ENCODE results near the gene HIVEP2. TPM values are rescaled to one million over a fixed set of nuclear protein-coding genes. Genes with fewer than 3 reads are reported as not detected.

HIVEP2 gene
- total RNA-seq, 1 experiment from 2014 or later, result 4.2 TPM

DNA sequence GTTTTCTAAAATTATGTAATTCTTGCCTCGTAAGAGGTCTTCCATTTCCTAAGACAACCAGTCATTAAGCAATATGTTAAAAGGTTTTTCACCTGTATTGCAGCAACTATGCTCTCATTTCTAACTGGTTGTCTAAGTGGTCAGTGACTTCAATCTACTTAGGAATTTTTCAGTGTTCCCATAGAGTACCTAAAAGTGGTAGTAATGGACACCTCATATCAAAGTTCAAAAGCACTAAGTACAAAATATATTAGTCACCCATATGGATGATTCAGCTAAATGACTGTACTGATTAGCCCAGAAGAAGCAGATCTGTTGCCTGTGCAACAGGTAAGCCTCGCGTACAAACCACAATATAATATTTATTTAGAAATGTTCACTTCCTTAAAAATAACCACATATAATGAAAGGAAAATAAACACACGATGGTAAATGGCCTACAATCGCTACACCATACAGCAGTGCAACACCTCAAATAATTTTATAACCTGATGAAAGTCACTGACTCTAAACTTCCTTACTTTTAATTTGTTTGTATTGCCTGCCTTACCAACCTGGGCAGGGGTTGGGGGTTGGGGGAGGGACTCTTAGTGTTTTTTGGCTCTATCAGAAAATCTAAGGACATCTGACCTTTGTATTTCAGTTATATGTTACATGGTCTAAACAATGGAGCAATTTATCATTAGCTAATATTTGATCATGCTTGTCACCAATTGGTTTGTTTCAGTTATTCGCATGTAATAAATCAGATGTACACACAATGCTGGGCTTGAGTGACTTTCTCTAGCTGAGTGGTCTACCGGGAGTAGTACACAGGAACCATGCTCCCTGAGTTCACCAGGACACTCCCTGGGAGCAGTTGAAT is 105.9 kb downstream of the HIVEP2 start:
- WGBS (ENCODE audit: extremely low coverage, insufficient read length, low lambda C conversion rate), result no CpG with 5 or more reads among the region's 7 CpGs
- Histone ChIP-seq H2AK5ac (ENCODE audit: insufficient read length, low read length) (no peak overlapping the region), H4K5ac (ENCODE audit: insufficient read length, low read depth, low read length) (no peak overlapping the region), H2AFZ (ENCODE audit: low read length) (no peak overlapping the region), H4K91ac (ENCODE audit: insufficient read length, low read depth, low read length) (no peak overlapping the region), H2BK12ac (ENCODE audit: insufficient read length, low read depth, low read length) (no peak overlapping the region), H3T11ph (ENCODE audit: low read length) (no peak overlapping the region), H2BK120ac (ENCODE audit: low read depth, low read length, poor library complexity, severe bottlenecking) (no peak overlapping the region), H3K4me1 (ENCODE audit: insufficient read depth, low read length) (peaks cover 3% of the 10 kb centered on the region; the same call in 1 of the 2 replicates), H3K27ac (ENCODE audit: insufficient read length, low read depth, low read length) (no peak overlapping the region), H3K14ac (ENCODE audit: insufficient read depth, low read length) (no peak overlapping the region), H3K9me3 (ENCODE audit: control insufficient read depth, low read depth, low read length) (no peaks in the 10 kb centered on the region), H3K27me3 (ENCODE audit: insufficient read depth, low read length) (no peaks in the 10 kb centered on the region), H3K18ac (ENCODE audit: insufficient read length, low read depth, low read length) (no peak overlapping the region), H4K8ac (replicated peaks; ENCODE audit: insufficient read length, low read depth, low read length) (no peak overlapping the region), H3K23me2 (ENCODE audit: insufficient read length, low read depth, low read length, poor library complexity, severe bottlenecking) (no peaks in the 10 kb centered on the region), H3K4me2 (ENCODE audit: insufficient read depth, insufficient read length, low read length) (no peak overlapping the region), H3K79me2 (ENCODE audit: insufficient read depth, low read length) (no peaks in the 10 kb centered on the region), H3K56ac (ENCODE audit: insufficient read length, low read depth, low read length) (no peak overlapping the region), H3K79me1 (ENCODE audit: insufficient read depth, low read depth, low read length, poor library complexity, severe bottlenecking) (no peaks in the 10 kb centered on the region), H2BK5ac (ENCODE audit: insufficient read length, low read length) (no peak overlapping the region), H2BK15ac (ENCODE audit: low read depth, low read length) (no peak overlapping the region), H3K4ac (ENCODE audit: low read depth, low read length) (no peak overlapping the region), H3K23ac (ENCODE audit: insufficient read length, low read depth, low read length) (no peak overlapping the region), H2BK20ac (ENCODE audit: low read depth, low read length, poor library complexity, severe bottlenecking) (no peak overlapping the region), H4K20me1 (ENCODE audit: control insufficient read depth, insufficient read depth, insufficient read length) (no peaks in the 10 kb centered on the region), H3K9ac (ENCODE audit: extremely low read depth, insufficient read length, low read length) (no peak overlapping the region)
- Mint-ChIP-seq H3K27me3 (ENCODE audit: low read depth) (no peaks in the 10 kb centered on the region), H3K4me1 (peaks cover 28 to 30% of the 10 kb centered on the region in 2 experiments), H3K36me3 (ENCODE audit: insufficient read depth in 1 of 3, low read depth in 3 of 3) (no peaks in the 10 kb centered on the region), H3K4me3 (no peak overlapping the region), H3K27ac (peak overlapping the region in 1 of 3 experiments; percentile 83; a peak in 2 of 7 replicates), H3K9me3 (no peaks in the 10 kb centered on the region)
- TF ChIP-seq, protein P1, sequence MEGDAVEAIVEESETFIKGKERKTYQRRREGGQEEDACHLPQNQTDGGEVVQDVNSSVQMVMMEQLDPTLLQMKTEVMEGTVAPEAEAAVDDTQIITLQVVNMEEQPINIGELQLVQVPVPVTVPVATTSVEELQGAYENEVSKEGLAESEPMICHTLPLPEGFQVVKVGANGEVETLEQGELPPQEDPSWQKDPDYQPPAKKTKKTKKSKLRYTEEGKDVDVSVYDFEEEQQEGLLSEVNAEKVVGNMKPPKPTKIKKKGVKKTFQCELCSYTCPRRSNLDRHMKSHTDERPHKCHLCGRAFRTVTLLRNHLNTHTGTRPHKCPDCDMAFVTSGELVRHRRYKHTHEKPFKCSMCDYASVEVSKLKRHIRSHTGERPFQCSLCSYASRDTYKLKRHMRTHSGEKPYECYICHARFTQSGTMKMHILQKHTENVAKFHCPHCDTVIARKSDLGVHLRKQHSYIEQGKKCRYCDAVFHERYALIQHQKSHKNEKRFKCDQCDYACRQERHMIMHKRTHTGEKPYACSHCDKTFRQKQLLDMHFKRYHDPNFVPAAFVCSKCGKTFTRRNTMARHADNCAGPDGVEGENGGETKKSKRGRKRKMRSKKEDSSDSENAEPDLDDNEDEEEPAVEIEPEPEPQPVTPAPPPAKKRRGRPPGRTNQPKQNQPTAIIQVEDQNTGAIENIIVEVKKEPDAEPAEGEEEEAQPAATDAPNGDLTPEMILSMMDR (conservative IDR thresholded peaks at IDR 0.05), result no peak
- DNase-seq, result no peak
